Measurements from ENCODE around the gene KCNAB1. TPM values are rescaled to one million over a fixed set of nuclear protein-coding genes. Genes with fewer than 3 reads are reported as not detected.
"Not testable (repeated sequence)": the region's sequence is repeated elsewhere in the genome, so short reads cannot be mapped to it uniquely, and the experiment has no call there.

The KCNAB1 gene
- total RNA-seq, 1 donor from 2014 or later = 16.5 TPM

GRCh38 chr3:156184156-156184555 lies 63.8 kb downstream of the KCNAB1 start:
- DNase-seq = no peak

GRCh38 chr3:156187146-156187769 lies 66.9 kb downstream of the KCNAB1 start:
- Mint-ChIP-seq H3K4me1 (ENCODE audit: low read depth, unreplicated experiment) (no peaks in the 10 kb centered on the region), H3K36me3 (ENCODE audit: unreplicated experiment) (peaks cover 4% of the 10 kb centered on the region), H3K27ac (ENCODE audit: unreplicated experiment) (no peak overlapping the region), H3K9me3 (ENCODE audit: unreplicated experiment) (no peaks in the 10 kb centered on the region), H3K4me3 (ENCODE audit: unreplicated experiment) (no peak overlapping the region), H3K27me3 (ENCODE audit: unreplicated experiment) (peaks cover 3% of the 10 kb centered on the region)
- TF ChIP-seq, protein P1, sequence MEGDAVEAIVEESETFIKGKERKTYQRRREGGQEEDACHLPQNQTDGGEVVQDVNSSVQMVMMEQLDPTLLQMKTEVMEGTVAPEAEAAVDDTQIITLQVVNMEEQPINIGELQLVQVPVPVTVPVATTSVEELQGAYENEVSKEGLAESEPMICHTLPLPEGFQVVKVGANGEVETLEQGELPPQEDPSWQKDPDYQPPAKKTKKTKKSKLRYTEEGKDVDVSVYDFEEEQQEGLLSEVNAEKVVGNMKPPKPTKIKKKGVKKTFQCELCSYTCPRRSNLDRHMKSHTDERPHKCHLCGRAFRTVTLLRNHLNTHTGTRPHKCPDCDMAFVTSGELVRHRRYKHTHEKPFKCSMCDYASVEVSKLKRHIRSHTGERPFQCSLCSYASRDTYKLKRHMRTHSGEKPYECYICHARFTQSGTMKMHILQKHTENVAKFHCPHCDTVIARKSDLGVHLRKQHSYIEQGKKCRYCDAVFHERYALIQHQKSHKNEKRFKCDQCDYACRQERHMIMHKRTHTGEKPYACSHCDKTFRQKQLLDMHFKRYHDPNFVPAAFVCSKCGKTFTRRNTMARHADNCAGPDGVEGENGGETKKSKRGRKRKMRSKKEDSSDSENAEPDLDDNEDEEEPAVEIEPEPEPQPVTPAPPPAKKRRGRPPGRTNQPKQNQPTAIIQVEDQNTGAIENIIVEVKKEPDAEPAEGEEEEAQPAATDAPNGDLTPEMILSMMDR (IDR thresholded peaks at IDR 0.05; ENCODE audit: partially characterized antibody, unreplicated experiment) = no peak
- DNase-seq = no peak

More at GRCh38 chr3:156184156-156184555, 63.8 kb downstream of the KCNAB1 start:
- Mint-ChIP-seq H3K9me3 (ENCODE audit: unreplicated experiment) (peaks cover 2% of the 10 kb centered on the region), H3K36me3 (ENCODE audit: unreplicated experiment) (peaks cover 4% of the 10 kb centered on the region), H3K4me3 (ENCODE audit: unreplicated experiment) (no peak overlapping the region), H3K4me1 (ENCODE audit: low read depth, unreplicated experiment) (peaks cover 3% of the 10 kb centered on the region), H3K27ac (ENCODE audit: unreplicated experiment) (no peak overlapping the region), H3K27me3 (ENCODE audit: unreplicated experiment) (peaks cover 3% of the 10 kb centered on the region)
- TF ChIP-seq, protein P1 (IDR thresholded peaks at IDR 0.05; ENCODE audit: partially characterized antibody, unreplicated experiment) = no peak

- no peak overlapping the region for H3K27ac Mint-ChIP-seq (ENCODE audit: unreplicated experiment)
- no peaks in the 10 kb centered on the region for H3K9me3 Mint-ChIP-seq (ENCODE audit: unreplicated experiment)
- no peaks in the 10 kb centered on the region for H3K4me1 Mint-ChIP-seq (ENCODE audit: low read depth, unreplicated experiment)
- no peak overlapping the region for H3K4me3 Mint-ChIP-seq (ENCODE audit: unreplicated experiment)
- TF ChIP-seq, protein P1 (IDR thresholded peaks at IDR 0.05; ENCODE audit: partially characterized antibody, unreplicated experiment) = no peak
- peaks cover 4% of the 10 kb centered on the region for H3K36me3 Mint-ChIP-seq (ENCODE audit: unreplicated experiment)
- H3K27me3 Mint-ChIP-seq (ENCODE audit: unreplicated experiment) = peaks cover 2% of the 10 kb centered on the region
- DNase-seq = no peak
These were observed 68.4 kb downstream of the KCNAB1 start for GRCh38 chr3:156188757-156189156.

DNA sequence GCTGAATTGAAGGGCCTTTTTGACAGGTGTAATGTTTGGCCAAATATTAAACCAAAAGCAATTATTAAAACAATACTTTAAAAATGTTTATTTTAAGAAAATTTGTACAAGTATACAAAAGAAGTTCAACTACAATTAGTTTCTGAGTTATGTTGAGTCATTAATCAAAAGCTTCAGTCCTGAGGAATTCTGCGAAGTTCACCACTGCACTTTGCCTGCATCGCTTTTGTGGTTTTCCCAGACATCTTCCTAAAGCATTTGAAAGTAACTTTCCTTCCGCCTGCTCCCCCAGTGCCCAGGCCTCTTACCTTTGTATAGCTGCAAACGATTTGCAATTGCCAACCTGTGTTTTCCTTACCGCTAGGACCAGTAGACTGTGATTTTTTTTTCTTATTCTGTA lies 69.5 kb downstream of the KCNAB1 start:
- Mint-ChIP-seq H3K4me3 (ENCODE audit: unreplicated experiment) (no peak overlapping the region), H3K4me1 (ENCODE audit: low read depth, unreplicated experiment) (no peaks in the 10 kb centered on the region), H3K27ac (ENCODE audit: unreplicated experiment) (no peak overlapping the region), H3K27me3 (ENCODE audit: unreplicated experiment) (peaks cover 2% of the 10 kb centered on the region), H3K9me3 (ENCODE audit: unreplicated experiment) (no peaks in the 10 kb centered on the region), H3K36me3 (ENCODE audit: unreplicated experiment) (peaks cover 4% of the 10 kb centered on the region)
- no peak for DNase-seq
- TF ChIP-seq, protein P1 (IDR thresholded peaks at IDR 0.05; ENCODE audit: partially characterized antibody, unreplicated experiment) = no peak

- H3K36me3 Mint-ChIP-seq (ENCODE audit: unreplicated experiment); H3K27me3 Mint-ChIP-seq (ENCODE audit: unreplicated experiment); H3K9me3 Mint-ChIP-seq (ENCODE audit: unreplicated experiment); H3K4me1 Mint-ChIP-seq (ENCODE audit: low read depth, unreplicated experiment); DNase-seq; H3K4me3 Mint-ChIP-seq (ENCODE audit: unreplicated experiment); H3K27ac Mint-ChIP-seq (ENCODE audit: unreplicated experiment): not testable (repeated sequence)
These were observed 74.6 kb downstream of the KCNAB1 start for GRCh38 chr3:156194945-156195344.

- H3K9me3 Mint-ChIP-seq (ENCODE audit: unreplicated experiment); H3K4me3 Mint-ChIP-seq (ENCODE audit: unreplicated experiment); DNase-seq; H3K36me3 Mint-ChIP-seq (ENCODE audit: unreplicated experiment); H3K27me3 Mint-ChIP-seq (ENCODE audit: unreplicated experiment); H3K27ac Mint-ChIP-seq (ENCODE audit: unreplicated experiment); H3K4me1 Mint-ChIP-seq (ENCODE audit: low read depth, unreplicated experiment): not testable (repeated sequence)
These were observed 76.8 kb downstream of the KCNAB1 start for GRCh38 chr3:156197152-156197551.
